Epithelial cell of esophagus (primary cell): Measurements from ENCODE around the gene WIZ.

ENCODE experiments used
- DNase-seq: peaks from one replicate; pipeline ENCODE4 v3.0.0; 2010; ENCODE audit warnings: low read depth
- H3K4me3 ChIP-seq: 2 replicates; pipeline ENCODE4 v1.5.1; 2011; ENCODE audit warnings: mild to moderate bottlenecking, low read length, control low read depth
- TF ChIP-seq, protein P1 (sequence below): IDR thresholded peaks from 2 replicates; pipeline ENCODE4 v1.5.1; 2011; ENCODE audit warnings: low read depth, mild to moderate bottlenecking, low read length, control low read depth, inconsistent platforms; ENCODE audit not compliant: insufficient read depth; ENCODE audit errors: missing control alignments

WIZ gene

DNA sequence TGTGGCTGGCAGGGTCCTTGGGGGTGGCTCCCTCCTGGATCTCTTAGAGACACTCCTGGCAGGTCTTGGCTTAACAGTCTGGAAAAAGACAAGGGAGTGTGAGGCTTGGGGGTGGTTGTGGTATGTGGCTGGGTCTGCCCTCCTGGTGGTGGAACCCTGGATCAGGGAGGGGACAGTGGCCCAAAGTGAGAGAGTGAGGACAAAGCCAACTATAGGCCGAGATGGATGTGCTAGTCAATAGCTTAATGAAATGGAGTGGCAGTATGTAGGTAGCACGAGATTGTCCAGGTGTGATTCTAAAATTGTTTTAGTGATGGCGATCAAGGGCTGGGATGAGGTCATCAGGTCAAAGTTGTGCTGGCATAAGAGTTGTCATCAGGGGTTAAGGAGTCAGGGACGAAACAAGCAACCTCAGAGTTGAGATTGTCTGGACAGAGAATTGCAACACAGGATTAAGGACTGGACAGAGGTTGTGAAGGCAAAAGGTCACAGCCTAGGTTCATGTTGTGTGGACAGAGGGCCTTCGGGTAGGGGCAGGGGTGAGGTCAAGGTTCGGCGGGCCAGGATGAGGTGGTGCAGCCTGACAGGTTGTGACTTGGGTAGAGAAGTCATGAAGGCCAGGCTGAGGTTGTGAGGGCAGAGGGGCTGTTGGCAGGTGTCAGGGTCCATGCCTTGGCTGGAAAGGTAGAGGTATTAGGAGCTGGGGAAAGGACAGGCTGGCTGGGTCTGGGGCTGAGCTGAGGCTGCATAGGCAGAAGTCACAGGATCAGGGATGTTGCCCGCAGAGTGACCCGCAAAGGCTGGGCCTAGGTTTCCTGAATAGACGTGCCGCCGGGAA, 19.1 kb upstream of the WIZ start:
- TF ChIP-seq, protein P1, sequence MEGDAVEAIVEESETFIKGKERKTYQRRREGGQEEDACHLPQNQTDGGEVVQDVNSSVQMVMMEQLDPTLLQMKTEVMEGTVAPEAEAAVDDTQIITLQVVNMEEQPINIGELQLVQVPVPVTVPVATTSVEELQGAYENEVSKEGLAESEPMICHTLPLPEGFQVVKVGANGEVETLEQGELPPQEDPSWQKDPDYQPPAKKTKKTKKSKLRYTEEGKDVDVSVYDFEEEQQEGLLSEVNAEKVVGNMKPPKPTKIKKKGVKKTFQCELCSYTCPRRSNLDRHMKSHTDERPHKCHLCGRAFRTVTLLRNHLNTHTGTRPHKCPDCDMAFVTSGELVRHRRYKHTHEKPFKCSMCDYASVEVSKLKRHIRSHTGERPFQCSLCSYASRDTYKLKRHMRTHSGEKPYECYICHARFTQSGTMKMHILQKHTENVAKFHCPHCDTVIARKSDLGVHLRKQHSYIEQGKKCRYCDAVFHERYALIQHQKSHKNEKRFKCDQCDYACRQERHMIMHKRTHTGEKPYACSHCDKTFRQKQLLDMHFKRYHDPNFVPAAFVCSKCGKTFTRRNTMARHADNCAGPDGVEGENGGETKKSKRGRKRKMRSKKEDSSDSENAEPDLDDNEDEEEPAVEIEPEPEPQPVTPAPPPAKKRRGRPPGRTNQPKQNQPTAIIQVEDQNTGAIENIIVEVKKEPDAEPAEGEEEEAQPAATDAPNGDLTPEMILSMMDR = no peak
- DNase-seq = no peak
- no peak overlapping the region for H3K4me3 ChIP-seq

GRCh38 chr19:15467734-15468214, 18.0 kb upstream of the WIZ start:
- no peak overlapping the region for H3K4me3 ChIP-seq
- TF ChIP-seq, protein P1 = no peak
- no peak for DNase-seq

DNA sequence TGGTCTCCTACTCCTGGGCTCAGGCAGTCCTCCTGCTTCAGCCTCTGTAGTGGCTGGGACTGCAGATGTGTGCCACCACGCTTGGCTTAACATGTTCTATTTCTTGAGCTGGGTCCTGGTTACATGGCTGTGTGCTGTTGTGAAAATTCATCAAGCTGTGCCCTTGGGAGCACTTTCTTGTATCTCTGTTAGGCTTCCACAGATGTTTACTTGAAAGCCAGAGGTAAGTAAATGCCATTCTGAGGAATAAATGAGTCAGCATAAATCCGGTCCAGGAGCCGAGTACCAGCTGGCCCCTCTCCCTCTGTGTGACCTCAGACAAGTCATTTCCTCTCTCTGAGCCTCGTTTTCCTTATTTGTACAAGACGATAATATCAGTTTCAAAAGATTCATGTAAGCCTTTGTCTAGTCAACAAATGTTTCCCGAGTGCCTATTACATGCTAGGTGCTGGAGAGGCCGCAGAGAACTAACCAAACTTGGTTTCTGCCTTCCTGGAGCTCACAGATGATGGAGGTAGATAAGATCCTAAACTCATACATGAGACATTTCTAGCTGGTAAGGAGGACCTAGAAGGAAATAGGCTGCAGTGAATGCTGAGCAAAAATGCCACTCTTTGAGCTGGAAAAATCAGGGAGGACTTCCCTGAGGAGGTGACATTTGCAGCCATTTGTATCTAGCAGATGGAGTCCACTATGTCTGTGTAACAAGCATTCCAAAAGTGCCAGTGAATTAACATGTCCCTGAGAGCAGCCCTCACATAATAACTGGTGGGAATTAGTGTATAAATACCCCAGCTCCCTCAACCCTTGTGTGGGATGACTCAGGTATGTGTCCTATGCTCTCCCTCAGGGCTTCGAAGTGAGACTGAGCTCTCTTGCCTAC, 17.3 kb upstream of the WIZ start:
- DNase-seq = peak; percentile 30
- TF ChIP-seq, protein P1 = no peak
- H3K4me3 ChIP-seq = no peak overlapping the region

- TF ChIP-seq, protein P1 = no peak
- no peak within 1 kb of the TSS for H3K4me3 ChIP-seq
- DNase-seq = no peak
Measured at GRCh38 chr19:15464394-15465385, 14.9 kb upstream of the WIZ start, which contains the start of gene RASAL3. Gene RASAL3 (minus strand): TSS chr19:15464544. CDS start chr19:15464358, 186 bp downstream.

DNA sequence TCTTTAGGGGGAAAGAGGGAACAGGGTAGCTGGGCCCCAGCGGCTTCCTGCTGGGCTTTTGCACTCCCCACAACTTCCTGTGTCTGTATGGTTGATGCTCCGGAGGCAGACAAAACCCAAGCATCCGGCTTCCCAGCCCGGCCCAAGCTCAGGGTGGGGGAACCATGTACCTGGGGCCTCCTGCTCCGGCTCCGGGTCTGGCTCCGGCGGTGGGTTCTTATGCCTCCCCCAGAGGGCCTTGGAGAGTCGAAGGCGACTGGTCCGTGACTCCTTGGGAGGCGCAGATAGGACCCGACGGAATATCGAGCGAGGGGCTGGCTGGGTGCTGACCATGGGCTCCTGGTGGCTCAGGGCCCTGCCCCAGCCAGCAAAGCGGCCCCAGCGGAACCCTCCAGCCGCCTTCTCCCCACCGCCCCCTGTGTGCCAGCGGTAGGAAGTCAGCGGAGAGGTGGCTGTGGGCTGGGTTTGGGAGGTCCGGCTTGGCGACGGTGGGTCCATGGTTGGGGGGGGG, 14.2 kb upstream of the WIZ start:
- TF ChIP-seq, protein P1 = no peak
- no peak overlapping the region for H3K4me3 ChIP-seq
- no peak for DNase-seq

GRCh38 chr19:15461694-15462093, 11.9 kb upstream of the WIZ start:
- H3K4me3 ChIP-seq = no peak overlapping the region
- TF ChIP-seq, protein P1 = no peak

More at GRCh38 chr19:15461694-15462093, 11.9 kb upstream of the WIZ start:
- DNase-seq = no peak
